ENCODE measurements around the gene GRAMD4. TPM values are rescaled to one million over a fixed set of nuclear protein-coding genes. Genes with fewer than 3 reads are reported as not detected.

The GRAMD4 gene
- total and polyA plus RNA-seq, 4 donors: 25.1 to 42.5 (median 39.5) TPM

- H3K36me3 ChIP-seq (ENCODE audit: control insufficient read depth, insufficient read depth, low read length): peaks cover 89% of the 10 kb centered on the region
- no peaks in the 10 kb centered on the region for H3K27me3 ChIP-seq (ENCODE audit: control insufficient read depth, insufficient read depth, low read length)
- H3K4me1 ChIP-seq (ENCODE audit: control insufficient read depth, insufficient read depth, low read length): peaks cover 20% of the 10 kb centered on the region
- 89% methylated on average over 14 of the region's 15 CpGs for WGBS (ENCODE audit: insufficient coverage)
- no peak for DNase-seq (ENCODE audit: low read depth in 4 of 6, low spot score in 6 of 6)
- H3K9me3 ChIP-seq (ENCODE audit: control insufficient read depth, insufficient read depth, low read length): no peaks in the 10 kb centered on the region
- H3K27ac ChIP-seq (ENCODE audit: low read depth, low read length): no peak overlapping the region
- H3K4me3 ChIP-seq (ENCODE audit: low read depth, low read length): no peak overlapping the region
Measured at GRCh38 chr22:46694416-46695170, 74.4 kb downstream of the GRAMD4 start.

- peaks cover 20% of the 10 kb centered on the region for H3K4me1 ChIP-seq (ENCODE audit: control insufficient read depth, insufficient read depth, low read length)
- H3K36me3 ChIP-seq (ENCODE audit: control insufficient read depth, insufficient read depth, low read length): peaks cover 91% of the 10 kb centered on the region
- H3K4me3 ChIP-seq (ENCODE audit: low read depth, low read length): no peak overlapping the region
- H3K27ac ChIP-seq (ENCODE audit: low read depth, low read length): no peak overlapping the region
- no peaks in the 10 kb centered on the region for H3K27me3 ChIP-seq (ENCODE audit: control insufficient read depth, insufficient read depth, low read length)
- H3K9me3 ChIP-seq (ENCODE audit: control insufficient read depth, insufficient read depth, low read length): no peaks in the 10 kb centered on the region
- DNase-seq (ENCODE audit: low read depth in 4 of 6, low spot score in 6 of 6): no peak
- WGBS (ENCODE audit: insufficient coverage): 92% methylated on average over 24 of the region's 25 CpGs
Measured at GRCh38 chr22:46695346-46696228, 75.4 kb downstream of the GRAMD4 start.

GRCh38 chr22:46696229-46696518, 76.0 kb downstream of the GRAMD4 start:
- H3K4me1 ChIP-seq (ENCODE audit: control insufficient read depth, insufficient read depth, low read length): peaks cover 20% of the 10 kb centered on the region
- no peaks in the 10 kb centered on the region for H3K9me3 ChIP-seq (ENCODE audit: control insufficient read depth, insufficient read depth, low read length)
- no peak for DNase-seq (ENCODE audit: low read depth in 4 of 6, low spot score in 6 of 6)
- no peak overlapping the region for H3K27ac ChIP-seq (ENCODE audit: low read depth, low read length)
- peaks cover 96% of the 10 kb centered on the region for H3K36me3 ChIP-seq (ENCODE audit: control insufficient read depth, insufficient read depth, low read length)
- H3K4me3 ChIP-seq (ENCODE audit: low read depth, low read length): no peak overlapping the region
- WGBS (ENCODE audit: insufficient coverage): 92% methylated on average over 11 of the region's 11 CpGs
- H3K27me3 ChIP-seq (ENCODE audit: control insufficient read depth, insufficient read depth, low read length): no peaks in the 10 kb centered on the region

- WGBS (ENCODE audit: insufficient coverage): 86% methylated on average over 9 of the region's 10 CpGs
- H3K36me3 ChIP-seq (ENCODE audit: control insufficient read depth, insufficient read depth, low read length): peaks cover 96% of the 10 kb centered on the region
Measured at GRCh38 chr22:46696614-46697013, 76.4 kb downstream of the GRAMD4 start.

GRCh38 chr22:46697811-46698515, 77.8 kb downstream of the GRAMD4 start:
- H3K9me3 ChIP-seq (ENCODE audit: control insufficient read depth, insufficient read depth, low read length): no peaks in the 10 kb centered on the region
- H3K4me3 ChIP-seq (ENCODE audit: low read depth, low read length): no peak overlapping the region
- H3K4me1 ChIP-seq (ENCODE audit: control insufficient read depth, insufficient read depth, low read length): peaks cover 18% of the 10 kb centered on the region
- H3K36me3 ChIP-seq (ENCODE audit: control insufficient read depth, insufficient read depth, low read length): peaks cover 96% of the 10 kb centered on the region
- H3K27ac ChIP-seq (ENCODE audit: low read depth, low read length): no peak overlapping the region
- no peaks in the 10 kb centered on the region for H3K27me3 ChIP-seq (ENCODE audit: control insufficient read depth, insufficient read depth, low read length)
- WGBS (ENCODE audit: insufficient coverage): 94% methylated on average over 23 of the region's 24 CpGs
- no peak for DNase-seq (ENCODE audit: low read depth in 4 of 6, low spot score in 6 of 6)

More at GRCh38 chr22:46696614-46697013, 76.4 kb downstream of the GRAMD4 start:
- Histone ChIP-seq H3K27me3 (ENCODE audit: control insufficient read depth, insufficient read depth, low read length) (no peaks in the 10 kb centered on the region), H3K4me3 (ENCODE audit: low read depth, low read length) (no peak overlapping the region), H3K27ac (ENCODE audit: low read depth, low read length) (no peak overlapping the region), H3K9me3 (ENCODE audit: control insufficient read depth, insufficient read depth, low read length) (no peaks in the 10 kb centered on the region), H3K4me1 (ENCODE audit: control insufficient read depth, insufficient read depth, low read length) (peaks cover 20% of the 10 kb centered on the region)
- DNase-seq (ENCODE audit: low read depth in 4 of 6, low spot score in 6 of 6): no peak

- H3K27me3 ChIP-seq (ENCODE audit: control insufficient read depth, insufficient read depth, low read length): no peaks in the 10 kb centered on the region
- 98% methylated on average over 10 of the region's 17 CpGs for WGBS (ENCODE audit: insufficient coverage)
- H3K36me3 ChIP-seq (ENCODE audit: control insufficient read depth, insufficient read depth, low read length): peaks cover 100% of the 10 kb centered on the region
- no peak overlapping the region for H3K4me3 ChIP-seq (ENCODE audit: low read depth, low read length)
- no peaks in the 10 kb centered on the region for H3K9me3 ChIP-seq (ENCODE audit: control insufficient read depth, insufficient read depth, low read length)
- no peak for DNase-seq (ENCODE audit: low read depth in 4 of 6, low spot score in 6 of 6)
- no peak overlapping the region for H3K27ac ChIP-seq (ENCODE audit: low read depth, low read length)
- peaks cover 9% of the 10 kb centered on the region for H3K4me1 ChIP-seq (ENCODE audit: control insufficient read depth, insufficient read depth, low read length)
Measured at GRCh38 chr22:46699091-46699490, 78.9 kb downstream of the GRAMD4 start.

- WGBS (ENCODE audit: insufficient coverage): 96% methylated on average over 33 of the region's 33 CpGs
- no peaks in the 10 kb centered on the region for H3K27me3 ChIP-seq (ENCODE audit: control insufficient read depth, insufficient read depth, low read length)
- H3K9me3 ChIP-seq (ENCODE audit: control insufficient read depth, insufficient read depth, low read length): no peaks in the 10 kb centered on the region
- no peak for DNase-seq (ENCODE audit: low read depth in 4 of 6, low spot score in 6 of 6)
- H3K4me3 ChIP-seq (ENCODE audit: low read depth, low read length): no peak overlapping the region
- no peaks in the 10 kb centered on the region for H3K4me1 ChIP-seq (ENCODE audit: control insufficient read depth, insufficient read depth, low read length)
- no peak overlapping the region for H3K27ac ChIP-seq (ENCODE audit: low read depth, low read length)
- H3K36me3 ChIP-seq (ENCODE audit: control insufficient read depth, insufficient read depth, low read length): peaks cover 95% of the 10 kb centered on the region
Measured at GRCh38 chr22:46701262-46701661, 81.1 kb downstream of the GRAMD4 start.

- WGBS (ENCODE audit: insufficient coverage): 90% methylated on average over 20 of the region's 26 CpGs
- no peaks in the 10 kb centered on the region for H3K4me1 ChIP-seq (ENCODE audit: control insufficient read depth, insufficient read depth, low read length)
- no peaks in the 10 kb centered on the region for H3K27me3 ChIP-seq (ENCODE audit: control insufficient read depth, insufficient read depth, low read length)
- no peak for DNase-seq (ENCODE audit: low read depth in 4 of 6, low spot score in 6 of 6)
- no peak overlapping the region for H3K4me3 ChIP-seq (ENCODE audit: low read depth, low read length)
- peaks cover 93% of the 10 kb centered on the region for H3K36me3 ChIP-seq (ENCODE audit: control insufficient read depth, insufficient read depth, low read length)
- H3K9me3 ChIP-seq (ENCODE audit: control insufficient read depth, insufficient read depth, low read length): no peaks in the 10 kb centered on the region
- H3K27ac ChIP-seq (ENCODE audit: low read depth, low read length): no peak overlapping the region
Measured at GRCh38 chr22:46703171-46703995, 83.2 kb downstream of the GRAMD4 start.

- Histone ChIP-seq H3K9me3 (ENCODE audit: control insufficient read depth, insufficient read depth, low read length) (no peaks in the 10 kb centered on the region), H3K4me1 (ENCODE audit: control insufficient read depth, insufficient read depth, low read length) (no peaks in the 10 kb centered on the region), H3K27ac (ENCODE audit: low read depth, low read length) (no peak overlapping the region), H3K27me3 (ENCODE audit: control insufficient read depth, insufficient read depth, low read length) (no peaks in the 10 kb centered on the region), H3K36me3 (ENCODE audit: control insufficient read depth, insufficient read depth, low read length) (peaks cover 93% of the 10 kb centered on the region), H3K4me3 (ENCODE audit: low read depth, low read length) (no peak overlapping the region)
- 96% methylated on average over 3 of the region's 6 CpGs for WGBS (ENCODE audit: insufficient coverage)
- DNase-seq (ENCODE audit: low read depth in 4 of 6, low spot score in 6 of 6): no peak
Measured at GRCh38 chr22:46703996-46704370, 83.8 kb downstream of the GRAMD4 start.
